VCaP (cell line): ENCODE measurements around the gene FLT4.

ENCODE experiments used
- H3K27ac ChIP-seq: fragments of 450-650 bp; 2 replicates; pipeline ENCODE4 v1.5.1; 2017
- TF ChIP-seq, protein P1 (sequence below): fragments of 450-650 bp; conservative IDR thresholded peaks from 2 replicates; pipeline ENCODE4 v1.5.1; 2017; ENCODE audit warnings: mild to moderate bottlenecking, moderate library complexity

The FLT4 gene

DNA sequence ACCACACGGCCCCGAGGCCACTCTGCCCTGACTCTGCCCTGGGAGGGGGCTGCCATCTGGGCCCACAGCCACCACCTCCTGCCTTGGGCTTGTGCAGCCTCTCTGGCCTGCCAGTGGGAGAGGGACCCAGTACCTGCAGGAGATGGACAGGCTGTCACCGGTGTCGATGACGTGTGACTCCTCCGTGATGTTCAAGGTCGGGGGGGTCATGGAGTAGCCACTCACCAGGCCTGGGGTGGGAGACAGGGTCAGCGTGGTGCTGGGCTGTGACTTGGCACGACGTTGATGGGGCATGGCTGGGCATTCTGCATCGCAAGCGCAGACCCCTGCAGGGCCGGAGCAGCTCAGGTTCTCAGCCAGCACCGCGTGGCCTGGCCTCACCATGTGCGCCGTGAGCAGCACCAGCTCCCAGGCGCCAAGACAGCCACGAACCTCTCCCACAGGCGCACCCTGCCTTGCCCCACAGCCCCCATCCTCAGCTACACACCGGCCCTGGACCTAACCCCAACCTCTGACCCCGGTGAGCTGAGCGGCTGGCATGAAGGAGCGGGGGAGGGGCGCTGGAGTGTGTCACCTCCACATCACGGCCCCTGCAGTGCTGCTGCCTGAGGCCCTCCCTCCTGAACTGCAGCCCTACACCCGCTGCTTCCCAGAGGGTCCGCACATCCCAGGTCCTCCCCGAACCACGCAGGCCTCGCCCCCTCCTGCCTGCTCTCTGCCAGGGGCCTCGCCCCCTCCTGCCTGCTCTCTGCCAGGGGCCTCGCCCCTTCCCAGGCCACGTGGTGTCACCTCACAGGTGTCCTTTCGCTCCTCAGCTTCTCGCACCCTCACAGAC lies 17.6 kb downstream of the FLT4 start:
- TF ChIP-seq, protein P1, sequence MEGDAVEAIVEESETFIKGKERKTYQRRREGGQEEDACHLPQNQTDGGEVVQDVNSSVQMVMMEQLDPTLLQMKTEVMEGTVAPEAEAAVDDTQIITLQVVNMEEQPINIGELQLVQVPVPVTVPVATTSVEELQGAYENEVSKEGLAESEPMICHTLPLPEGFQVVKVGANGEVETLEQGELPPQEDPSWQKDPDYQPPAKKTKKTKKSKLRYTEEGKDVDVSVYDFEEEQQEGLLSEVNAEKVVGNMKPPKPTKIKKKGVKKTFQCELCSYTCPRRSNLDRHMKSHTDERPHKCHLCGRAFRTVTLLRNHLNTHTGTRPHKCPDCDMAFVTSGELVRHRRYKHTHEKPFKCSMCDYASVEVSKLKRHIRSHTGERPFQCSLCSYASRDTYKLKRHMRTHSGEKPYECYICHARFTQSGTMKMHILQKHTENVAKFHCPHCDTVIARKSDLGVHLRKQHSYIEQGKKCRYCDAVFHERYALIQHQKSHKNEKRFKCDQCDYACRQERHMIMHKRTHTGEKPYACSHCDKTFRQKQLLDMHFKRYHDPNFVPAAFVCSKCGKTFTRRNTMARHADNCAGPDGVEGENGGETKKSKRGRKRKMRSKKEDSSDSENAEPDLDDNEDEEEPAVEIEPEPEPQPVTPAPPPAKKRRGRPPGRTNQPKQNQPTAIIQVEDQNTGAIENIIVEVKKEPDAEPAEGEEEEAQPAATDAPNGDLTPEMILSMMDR = no peak
- no peak overlapping the region for H3K27ac ChIP-seq

DNA sequence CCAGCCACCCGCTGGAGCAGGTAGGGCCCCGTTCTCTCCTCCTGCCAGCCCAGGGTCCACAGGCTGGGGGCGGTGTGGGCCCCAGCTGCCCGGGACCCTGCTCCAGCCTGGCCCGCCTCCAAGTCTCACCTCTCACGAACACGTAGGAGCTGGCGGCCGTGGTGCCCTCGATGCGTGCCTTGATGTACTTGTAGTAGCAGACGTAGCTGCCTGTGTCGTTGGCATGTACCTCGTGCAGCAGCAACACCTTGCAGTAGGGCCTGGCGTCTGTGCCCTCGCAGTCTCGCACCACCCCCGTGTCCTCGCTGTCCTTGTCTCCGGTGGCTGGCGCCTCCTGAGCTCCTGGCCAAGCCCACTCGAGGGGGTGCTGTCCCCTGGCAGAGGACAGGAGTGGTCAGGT lies 19.0 kb downstream of the FLT4 start:
- TF ChIP-seq, protein P1 = no peak
- no peak overlapping the region for H3K27ac ChIP-seq

DNA sequence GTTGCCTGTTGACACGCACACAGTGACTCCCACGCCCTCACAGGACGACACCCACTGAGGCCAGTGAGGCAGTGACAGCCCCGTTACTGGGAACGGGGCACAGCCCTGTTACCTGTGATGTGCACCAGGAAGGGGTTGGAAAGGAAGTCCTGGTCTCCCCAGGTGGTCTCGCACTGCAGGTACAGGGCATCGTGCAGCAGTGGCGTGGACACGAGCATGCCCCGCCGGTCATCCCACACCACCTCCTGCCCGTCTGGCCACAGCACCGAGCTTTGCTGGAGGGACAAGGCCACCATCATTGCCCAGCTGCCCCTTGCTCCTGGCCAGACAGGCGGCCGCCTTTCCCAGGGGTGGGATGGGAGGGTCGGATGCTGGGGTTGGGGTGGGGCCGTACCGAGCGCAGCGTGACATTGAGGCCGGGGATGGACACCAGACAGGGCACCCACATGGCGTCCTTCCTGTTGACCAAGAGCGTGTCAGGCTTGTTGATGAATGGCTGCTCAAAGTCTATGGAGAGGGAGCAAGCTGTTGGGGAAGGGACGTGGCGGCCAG lies 19.5 kb downstream of the FLT4 start:
- H3K27ac ChIP-seq = no peak overlapping the region

DNA sequence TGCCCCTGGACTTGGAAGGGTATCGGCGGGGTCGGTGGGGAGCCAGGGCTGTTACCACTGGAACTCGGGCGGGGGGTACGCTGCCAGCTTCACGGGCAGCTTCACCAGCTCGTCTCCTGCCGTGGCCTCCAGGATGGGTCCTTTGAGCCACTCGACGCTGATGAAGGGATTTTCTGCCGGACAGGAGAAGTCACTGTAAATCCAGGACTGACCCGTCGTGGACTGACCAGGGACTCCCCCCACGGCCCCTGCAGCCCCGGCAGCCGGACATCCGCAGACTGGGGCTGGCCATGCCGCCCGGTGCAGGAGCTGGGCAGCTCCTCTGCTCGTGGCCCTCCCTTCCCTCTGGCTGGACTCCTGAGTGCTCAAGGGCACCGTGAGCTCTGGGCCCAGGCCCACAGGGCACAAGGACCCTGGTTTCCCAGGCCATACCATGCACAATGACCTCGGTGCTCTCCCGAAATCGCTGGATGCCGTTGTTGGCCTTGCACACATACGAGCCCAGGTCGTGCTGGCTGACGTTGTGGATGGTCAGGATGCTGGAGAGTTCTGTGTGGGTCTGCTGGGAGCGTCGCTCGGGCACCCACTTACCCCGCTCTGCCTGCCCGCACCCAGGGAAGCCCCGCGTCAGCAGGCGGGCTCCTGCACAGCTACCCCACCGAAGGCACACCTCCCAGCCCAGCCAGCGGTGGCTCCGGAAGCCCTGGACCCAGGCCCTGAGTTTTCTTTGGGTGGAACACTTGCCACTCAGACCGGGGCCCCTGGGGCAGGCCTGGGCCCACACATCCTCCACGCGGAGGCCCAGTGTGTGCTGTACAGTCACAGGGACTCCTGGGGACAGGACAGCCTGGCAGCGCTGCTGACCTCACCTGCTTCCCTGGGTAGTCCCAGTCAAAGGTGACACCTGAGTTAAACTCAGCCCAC lies 20.3 kb downstream of the FLT4 start:
- no peak overlapping the region for H3K27ac ChIP-seq
- TF ChIP-seq, protein P1 = no peak

More for the DNA sequence above, 19.5 kb downstream of the FLT4 start:
- TF ChIP-seq, protein P1 = no peak

DNA sequence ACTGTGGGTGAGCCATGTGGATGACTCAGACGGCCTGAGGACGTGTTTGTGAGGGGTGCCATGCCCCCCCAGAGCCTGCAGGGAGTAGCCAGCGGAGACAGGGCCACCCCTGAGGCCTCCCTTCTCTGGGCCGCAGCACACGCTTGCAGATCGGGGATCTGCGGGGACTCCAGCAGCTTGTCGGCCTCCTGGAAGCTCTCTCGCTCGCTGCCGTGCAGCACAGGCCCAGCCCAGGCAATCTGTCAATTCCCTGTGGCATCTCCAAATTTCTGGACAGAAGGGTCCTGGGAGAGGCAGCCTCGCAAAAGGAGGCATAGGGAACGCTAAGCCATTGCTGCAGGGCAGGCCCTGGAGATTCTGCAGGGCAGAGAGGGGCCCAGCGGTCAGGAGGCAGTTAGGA lies 21.2 kb downstream of the FLT4 start:
- TF ChIP-seq, protein P1 = no peak
- H3K27ac ChIP-seq = no peak overlapping the region

DNA sequence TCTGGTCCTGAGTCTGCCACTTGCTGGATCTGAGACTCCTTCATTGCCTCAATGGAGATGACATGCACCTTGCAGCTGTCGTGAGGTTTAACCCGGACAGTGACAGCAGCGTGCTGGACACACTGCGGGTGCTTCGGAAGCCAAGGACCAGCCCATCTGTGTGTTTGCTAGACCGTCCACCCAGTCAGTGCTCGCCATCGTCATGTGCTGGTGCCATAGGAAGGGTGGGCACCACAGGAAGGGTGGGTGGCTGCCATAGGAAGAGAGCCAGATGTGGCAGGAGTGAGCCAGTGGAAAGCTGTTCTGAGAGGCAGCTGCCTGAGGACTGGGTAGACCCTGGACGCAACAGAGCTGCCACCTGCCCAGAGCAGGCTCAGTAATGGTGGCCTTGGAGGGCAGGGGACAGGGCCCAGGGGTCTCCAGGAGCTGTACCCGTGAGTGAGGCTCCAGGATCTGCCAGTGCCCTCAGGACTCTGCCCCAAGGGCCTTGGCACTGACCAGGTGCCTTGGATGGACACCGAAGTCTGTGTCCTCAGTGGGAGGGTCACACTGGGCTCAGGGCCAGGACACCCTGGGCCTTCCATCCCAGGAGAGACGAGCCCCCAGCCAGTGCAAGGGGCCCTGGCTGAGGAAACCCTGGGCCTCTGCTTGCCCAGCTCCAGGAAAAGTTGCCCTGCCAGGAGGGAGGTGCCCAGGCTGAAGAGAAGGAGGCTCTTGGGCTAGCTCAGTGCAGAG lies 21.8 kb downstream of the FLT4 start:
- H3K27ac ChIP-seq = no peak overlapping the region
- TF ChIP-seq, protein P1 = no peak
